CD4-positive, alpha-beta T cell treated with Interleukin-17A for 4 hours (primary cell): ENCODE results near the gene PACC1.

Experiments used
- DNase-seq: peaks from one replicate; pipeline ENCODE4 v3.0.0-alpha.2; 2020; ENCODE audit warnings: mixed read lengths

The PACC1 gene

DNA sequence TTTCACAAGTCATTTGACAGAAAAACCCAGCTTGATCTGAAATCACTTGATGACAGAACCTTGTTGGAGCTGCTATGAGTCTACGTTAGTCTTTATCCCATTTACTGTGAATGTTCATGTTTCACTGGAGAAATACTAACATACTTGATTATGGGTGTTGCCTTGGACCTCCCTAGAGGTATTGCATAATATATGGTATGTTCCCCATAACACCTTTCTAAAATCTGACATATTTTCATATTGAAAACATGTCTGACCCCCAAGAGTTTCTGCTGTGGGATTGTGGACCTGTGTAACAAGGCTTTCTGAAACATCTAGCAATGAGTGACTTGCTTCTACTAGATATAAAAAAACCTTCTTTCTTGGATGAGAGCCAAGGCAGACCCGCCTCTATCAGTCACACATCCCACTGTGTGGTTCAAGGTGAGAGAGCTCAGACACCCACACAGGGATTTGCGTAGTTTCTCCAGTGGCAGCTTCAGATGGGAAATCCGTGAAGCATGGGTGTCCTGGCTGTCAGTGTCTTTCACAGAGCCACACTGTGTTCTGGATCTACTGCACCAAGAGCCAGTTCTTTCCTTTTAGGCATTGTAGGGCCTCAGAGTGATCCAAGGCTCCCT lies 22.6 kb upstream of the PACC1 start:
- no peak for DNase-seq

DNA sequence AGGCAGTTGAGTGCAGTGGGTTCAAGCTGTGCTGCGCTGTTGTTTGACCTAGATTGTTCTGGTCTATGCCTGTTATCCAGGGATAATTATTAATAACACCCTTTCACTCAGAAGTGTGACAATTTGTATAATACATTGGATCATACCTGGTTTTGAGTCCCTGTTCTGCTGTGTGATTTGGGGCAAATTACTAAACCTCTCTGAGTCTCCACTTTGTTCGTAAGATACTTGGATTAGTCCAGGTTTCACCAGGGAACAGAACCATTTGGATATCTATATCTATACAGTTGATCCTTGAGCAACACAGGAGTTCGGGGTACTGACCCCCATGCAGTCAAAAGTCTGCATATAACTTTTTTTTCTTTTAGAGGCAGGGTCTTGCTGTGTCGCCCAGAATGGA lies 20.3 kb upstream of the PACC1 start:
- no peak for DNase-seq

DNA sequence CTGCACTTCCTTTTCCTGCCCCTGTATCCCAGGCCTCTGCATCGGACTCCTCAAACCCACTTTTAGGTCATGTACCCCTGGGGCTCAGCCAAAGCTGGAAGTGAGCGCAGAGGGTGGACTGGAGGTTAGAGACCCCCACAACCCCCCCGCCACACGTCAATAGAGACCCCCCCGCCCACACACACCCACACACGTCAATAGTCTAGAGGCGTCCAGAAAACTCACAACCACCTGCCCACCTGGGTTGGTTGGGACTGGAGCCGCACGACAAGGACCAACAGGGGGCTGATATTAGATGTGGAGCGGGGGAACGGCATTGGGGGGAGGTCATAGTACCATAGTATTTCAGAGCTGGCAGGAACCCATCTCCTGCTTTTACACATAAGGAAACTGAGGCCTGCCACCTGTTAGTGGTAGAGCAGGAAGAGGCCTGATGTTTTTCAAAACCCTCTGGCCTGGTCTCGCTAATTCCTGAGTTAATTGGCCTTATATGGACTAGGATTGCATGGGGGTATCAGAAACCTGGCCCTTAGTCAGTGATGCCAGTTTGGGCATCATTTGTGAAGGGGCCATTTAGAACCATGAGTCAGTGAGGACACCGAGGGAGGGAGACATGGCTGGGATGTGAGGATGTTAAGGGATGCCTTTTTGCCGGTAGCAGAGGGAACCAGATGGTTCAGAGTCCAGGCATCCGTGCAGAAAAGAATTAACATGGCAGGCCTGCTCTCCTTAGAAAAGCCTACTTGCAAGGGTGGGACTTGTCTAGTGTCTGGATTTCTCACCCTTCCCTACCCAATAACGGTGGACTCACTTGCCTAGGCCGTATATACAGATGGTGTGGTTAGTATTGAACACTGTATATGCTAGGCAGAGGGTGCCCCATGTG lies 19.1 kb upstream of the PACC1 start:
- DNase-seq: no peak

DNA sequence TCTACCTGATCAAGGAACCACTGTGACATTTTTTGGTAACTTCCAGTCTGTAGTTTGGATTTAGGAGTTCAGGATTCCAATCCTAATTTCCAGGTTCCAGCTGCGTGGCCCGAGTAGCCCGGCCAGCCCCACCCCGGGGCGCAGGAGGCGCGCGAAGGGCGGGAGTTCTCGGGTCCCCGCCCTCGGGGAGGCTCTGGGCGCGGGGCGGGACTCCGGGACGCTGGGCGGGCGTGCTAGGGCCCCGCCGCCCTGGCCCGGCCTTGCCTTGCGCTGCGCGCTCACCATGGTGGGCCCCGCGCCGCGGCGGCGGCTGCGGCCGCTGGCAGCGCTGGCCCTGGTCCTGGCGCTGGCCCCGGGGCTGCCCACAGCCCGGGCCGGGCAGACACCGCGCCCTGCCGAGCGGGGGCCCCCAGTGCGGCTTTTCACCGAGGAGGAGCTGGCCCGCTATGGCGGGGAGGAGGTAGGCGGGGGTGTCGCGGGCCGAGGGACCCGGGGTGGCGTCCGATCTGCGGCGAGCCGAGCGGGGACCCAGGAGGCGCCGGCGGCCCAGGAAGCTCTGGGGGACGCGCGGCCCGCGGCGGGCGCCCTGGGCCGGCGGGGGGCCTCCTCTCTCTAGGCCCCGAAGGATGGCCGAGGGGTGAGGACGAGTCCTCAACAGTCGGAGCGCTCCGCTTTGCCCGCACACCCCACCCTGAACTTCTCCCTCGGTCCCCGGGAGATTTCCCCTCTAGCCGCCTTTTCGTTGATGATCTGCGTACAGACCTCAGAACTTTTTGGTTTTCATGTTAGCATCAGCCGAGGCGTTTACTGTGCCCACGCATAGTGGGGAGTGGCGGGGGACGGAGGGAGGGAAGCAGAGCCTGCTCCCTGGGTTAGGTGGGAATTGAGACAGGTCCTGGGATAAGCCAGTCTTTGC lies 18.2 kb upstream of the PACC1 start, which contains the start of gene NENF:
TSS of gene NENF (plus strand) at position 260 of the 916 bp plus-strand sequence. CDS start at position 284, 24 bp downstream.
- peak; percentile 82 for DNase-seq

GRCh38 chr1:212432272-212432660 lies 17.6 kb upstream of the PACC1 start:
- no peak for DNase-seq

- DNase-seq: no peak
Measured at GRCh38 chr1:212431644-212432043, 17.0 kb upstream of the PACC1 start.

GRCh38 chr1:212430955-212431394 lies 16.3 kb upstream of the PACC1 start:
- DNase-seq: no peak

GRCh38 chr1:212430416-212430815 lies 15.7 kb upstream of the PACC1 start:
- no peak for DNase-seq

DNA sequence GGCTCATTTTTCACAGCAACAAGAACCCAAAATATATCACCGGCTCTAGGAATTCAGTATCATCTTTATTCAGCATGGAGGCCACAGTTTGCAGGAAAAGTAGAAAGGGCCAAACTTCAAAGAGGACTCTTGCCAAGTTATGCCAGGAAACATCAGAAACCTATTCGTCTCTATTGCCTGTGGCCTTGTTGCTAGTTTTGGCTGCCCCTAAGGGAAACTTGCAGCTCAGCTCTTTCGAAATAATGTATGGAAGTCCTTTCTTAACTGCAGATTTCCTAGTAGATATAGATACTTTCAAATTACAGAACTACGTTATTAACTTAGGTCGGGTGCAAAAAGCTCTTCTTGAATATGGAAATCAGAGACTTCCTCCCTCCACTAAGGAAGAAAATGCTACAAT lies 13.8 kb upstream of the PACC1 start:
- no peak for DNase-seq

- DNase-seq: no peak
Measured at GRCh38 chr1:212423879-212424278, 9.2 kb upstream of the PACC1 start.

GRCh38 chr1:212421165-212421564 lies 6.5 kb upstream of the PACC1 start:
- no peak for DNase-seq

DNA sequence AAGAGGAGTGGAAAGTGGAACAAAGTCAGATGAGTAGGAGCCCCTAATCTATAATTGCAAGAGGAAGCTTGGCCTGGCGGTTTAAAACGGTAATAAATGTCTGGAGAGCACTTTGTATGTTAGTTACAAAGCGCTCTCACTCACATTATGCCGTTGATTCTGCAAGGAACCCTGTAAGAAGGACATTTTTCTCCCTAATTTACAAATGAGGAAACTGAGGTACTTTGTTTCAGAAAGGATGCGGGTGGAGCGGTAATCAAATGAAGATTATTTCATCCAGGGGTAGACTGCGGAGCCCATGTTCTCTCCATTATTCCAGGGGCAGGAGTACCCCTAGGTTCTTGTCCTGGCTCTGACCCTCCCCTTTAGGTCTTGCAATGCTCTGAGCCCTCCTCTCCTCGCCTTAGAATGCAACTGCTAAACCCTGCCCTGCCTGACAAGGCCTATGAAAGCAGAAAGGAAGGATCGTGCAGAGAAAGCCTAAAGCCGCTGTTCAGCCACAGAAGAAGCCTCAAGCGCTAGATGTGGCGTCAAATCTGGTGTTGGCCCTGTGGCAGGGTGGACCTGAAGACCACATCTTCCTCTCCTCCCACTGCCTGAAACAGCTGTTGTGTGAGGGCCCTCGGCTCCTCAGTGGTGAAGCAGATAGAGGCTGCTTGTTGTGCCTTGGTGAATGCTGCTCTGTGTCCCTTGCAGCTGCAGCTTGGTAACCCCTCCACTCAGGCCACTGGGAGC lies 588 bp upstream of the PACC1 start:
- no peak for DNase-seq

DNA sequence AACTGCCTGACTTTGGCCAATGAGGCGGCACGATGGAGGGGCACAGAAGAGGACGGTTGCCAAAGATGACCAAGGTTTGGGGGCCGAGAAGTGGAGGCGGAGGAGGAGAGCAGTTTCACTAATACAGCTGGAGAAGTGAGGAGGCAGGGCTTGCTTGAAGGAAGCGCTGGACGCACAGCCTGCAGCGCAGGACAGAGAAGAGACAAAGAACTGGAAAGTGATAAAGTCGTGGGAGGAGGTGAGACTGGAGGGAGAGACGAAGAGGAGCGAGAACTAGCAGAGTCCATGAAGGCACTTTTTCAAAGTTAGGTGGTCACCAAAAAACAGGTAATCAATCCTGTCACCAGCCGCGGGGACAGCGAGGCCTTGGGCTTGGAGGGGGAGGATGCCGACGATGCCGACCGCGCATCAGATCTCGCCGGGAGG lies 771 bp downstream of the PACC1 start:
- DNase-seq: no peak

GRCh38 chr1:212412374-212412773 lies 2.3 kb downstream of the PACC1 start:
- DNase-seq: no peak

GRCh38 chr1:212410231-212410820 lies 4.4 kb downstream of the PACC1 start:
- DNase-seq: no peak

- DNase-seq: no peak
Measured at GRCh38 chr1:212402666-212403321, 11.9 kb downstream of the PACC1 start.

DNA sequence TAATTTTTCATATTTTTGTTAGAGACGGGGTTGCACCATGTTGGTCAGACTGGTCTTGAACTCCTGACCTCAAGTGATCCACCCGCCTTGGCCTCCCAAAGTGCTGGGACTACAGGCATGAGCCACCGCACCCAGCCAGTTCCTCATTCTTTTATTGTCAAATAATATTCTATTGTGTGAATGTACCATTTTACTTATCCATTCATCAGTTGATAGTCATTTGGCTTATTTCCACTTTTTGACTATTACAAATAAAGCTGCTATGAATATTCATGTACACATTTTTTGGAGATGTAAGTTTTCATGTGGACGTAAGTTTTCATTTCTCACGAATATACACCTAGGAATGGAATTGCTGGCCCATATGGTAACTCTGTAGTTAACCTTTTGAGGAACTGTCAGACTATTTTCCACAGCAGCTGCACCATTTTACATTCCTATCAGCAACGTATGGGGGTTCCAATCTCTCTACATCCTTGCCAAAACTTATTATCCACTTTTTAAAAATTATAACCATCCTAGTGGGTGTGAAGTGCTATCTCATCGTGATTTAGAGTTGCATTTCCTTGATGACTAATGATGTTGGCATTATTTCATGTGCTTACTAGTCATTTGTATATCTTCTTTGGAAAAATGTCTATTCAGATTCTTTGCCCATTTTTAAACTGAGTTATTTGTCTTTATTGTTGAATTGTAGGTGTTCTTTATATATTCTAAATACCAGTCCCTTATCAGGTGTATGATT lies 12.7 kb downstream of the PACC1 start:
- DNase-seq: no peak

- no peak for DNase-seq
Measured at GRCh38 chr1:212401042-212401441, 13.6 kb downstream of the PACC1 start.

GRCh38 chr1:212397171-212397570 lies 17.5 kb downstream of the PACC1 start:
- no peak for DNase-seq

GRCh38 chr1:212396638-212397037 lies 18.0 kb downstream of the PACC1 start:
- no peak for DNase-seq
